T-helper 9 cell (primary cell): ENCODE results near the gene SLIT3.
"Not testable (repeated sequence)": the region's sequence is repeated elsewhere in the genome, so short reads cannot be mapped to it uniquely, and the experiment has no call there.

ENCODE experiments used
- DNase-seq: peaks from one replicate; pipeline ENCODE4 v3.0.0-alpha.2; 2020

SLIT3 gene

DNA sequence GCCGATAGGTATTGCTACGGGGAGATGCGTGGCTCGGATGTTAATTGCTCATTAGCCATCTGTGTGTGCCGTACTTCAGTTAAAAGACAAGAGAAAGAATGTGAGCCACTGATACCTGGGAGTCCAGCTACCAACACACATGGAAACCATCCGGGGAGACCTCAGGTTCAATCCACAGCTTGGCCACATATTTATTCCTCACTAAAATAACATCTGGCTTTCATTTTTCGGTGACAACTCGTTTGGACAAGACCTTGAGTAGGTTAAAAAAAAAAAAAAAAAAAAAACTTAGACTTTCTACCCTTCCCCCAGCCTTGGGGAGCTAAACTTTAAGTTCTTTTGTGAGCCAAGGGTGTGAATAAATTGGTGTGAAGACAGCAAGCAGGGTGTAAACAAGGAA, 84.1 kb downstream of the SLIT3 start:
- no peak for DNase-seq

DNA sequence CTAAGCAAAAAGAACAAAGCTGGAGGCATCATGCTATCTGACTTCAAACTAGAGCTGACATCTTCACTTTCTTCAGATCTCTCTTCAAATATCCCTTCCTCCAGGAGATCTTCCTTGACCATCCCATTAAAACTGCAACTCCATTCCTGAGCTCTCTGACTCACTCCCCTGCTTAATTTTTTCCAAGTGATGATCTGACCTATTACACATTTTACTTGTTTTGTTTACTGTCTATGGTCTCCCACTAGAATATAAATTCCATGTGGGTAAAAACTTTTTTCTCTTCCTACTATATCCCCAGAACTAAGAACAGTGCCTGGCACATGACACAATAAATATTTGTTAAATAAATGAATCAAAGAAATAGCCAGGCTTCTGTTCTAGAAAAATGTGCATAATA, 87.5 kb downstream of the SLIT3 start:
- DNase-seq, result no peak

GRCh38 chr5:169211761-169212160, 89.2 kb downstream of the SLIT3 start:
- not testable (repeated sequence) for DNase-seq

DNA sequence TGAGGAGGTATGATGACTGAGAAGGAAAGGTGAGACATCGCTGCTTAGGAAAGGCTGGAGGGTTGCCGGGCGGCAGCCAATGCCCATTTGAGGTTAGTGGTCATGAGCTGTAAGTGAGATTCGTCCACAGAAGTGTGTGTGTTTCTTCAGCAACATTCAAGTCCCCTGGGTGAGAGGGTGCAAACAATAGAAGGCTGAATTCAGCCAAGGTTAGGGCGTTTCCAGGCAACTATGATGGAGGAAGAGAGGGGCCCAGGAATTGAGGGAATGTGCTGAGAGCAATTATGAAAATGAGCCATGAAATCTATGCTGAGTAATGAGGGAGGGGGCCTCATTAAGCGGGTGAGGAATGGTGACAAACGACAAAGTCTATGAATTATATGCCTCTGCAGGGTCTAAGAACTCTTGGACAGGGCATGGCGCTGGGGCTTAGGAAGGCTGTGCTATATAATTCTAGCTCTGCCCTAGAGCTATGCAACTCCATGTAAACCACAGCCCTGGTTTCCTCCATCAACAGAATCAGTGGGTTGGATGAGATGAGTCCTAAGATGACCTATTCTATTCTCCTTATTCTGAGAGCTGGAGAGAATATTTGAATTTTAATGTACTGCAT, 96.0 kb downstream of the SLIT3 start:
- no peak for DNase-seq

GRCh38 chr5:169202969-169203368, 98.0 kb downstream of the SLIT3 start:
- DNase-seq, result no peak

GRCh38 chr5:169201597-169201996, 99.3 kb downstream of the SLIT3 start:
- no peak for DNase-seq

GRCh38 chr5:169200125-169200778, 100.7 kb downstream of the SLIT3 start:
- DNase-seq, result no peak

- DNase-seq, result no peak
Measured at GRCh38 chr5:169197343-169197742, 103.6 kb downstream of the SLIT3 start.

- no peak for DNase-seq
Measured at GRCh38 chr5:169196059-169196458, 104.9 kb downstream of the SLIT3 start.

- DNase-seq, result no peak
Measured at GRCh38 chr5:169195601-169196000, 105.3 kb downstream of the SLIT3 start.

DNA sequence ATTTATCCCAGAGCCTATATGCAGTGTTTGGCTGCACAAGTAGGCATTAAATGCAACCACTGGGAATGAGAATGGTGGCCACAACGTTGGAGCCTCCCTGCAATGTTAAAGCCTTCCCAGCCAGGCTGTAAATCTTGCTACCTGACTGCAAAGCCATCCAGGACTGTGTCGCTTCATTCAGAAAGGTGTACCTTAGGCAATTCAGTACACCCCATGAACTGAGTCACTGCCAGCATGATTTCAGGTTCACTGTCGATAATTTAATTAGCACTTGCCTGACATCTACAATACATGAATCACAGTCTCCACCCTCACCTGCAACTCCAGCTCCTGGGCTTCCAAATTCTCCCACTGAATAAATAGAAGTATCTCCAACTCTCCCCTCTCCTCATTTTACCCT, 108.4 kb downstream of the SLIT3 start:
- no peak for DNase-seq

DNA sequence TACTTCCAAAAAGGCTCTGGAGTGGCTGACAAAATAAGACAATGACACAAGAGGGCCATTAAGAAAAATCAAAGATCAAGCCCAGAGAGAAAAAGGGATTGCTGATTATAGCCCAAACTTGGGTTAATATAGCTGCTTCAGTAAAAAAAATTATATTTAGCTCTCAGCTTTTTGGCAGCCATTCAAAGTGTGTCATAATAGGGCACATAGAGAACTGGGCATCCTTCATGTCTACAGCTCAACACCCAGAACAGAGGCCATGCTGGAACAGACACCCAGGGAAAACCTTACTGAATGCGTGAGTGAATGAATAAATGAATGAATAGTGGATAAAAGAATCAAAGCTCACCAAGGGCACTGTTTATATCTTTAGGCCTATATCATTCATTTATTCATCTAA, 110.1 kb downstream of the SLIT3 start:
- DNase-seq, result no peak

GRCh38 chr5:169185626-169186025, 115.3 kb downstream of the SLIT3 start:
- DNase-seq, result no peak

DNA sequence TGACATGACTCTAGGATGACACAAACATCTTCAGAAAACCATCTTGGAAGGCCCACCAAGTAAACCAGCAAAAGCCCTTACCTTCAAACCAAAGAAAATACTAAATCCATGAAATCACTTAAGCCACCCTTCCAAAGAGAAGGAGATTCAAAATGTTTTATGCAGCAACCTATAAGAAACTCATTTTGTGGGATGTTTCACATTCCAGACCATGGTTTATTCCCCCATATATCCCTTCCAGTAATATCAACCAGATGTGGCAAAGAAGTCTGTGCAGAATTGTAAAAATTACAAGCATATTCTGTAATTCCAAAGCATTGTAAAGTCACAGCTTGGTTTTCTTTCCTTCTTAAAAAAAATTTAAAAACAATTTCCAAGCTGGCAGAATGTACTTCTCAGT, 117.4 kb downstream of the SLIT3 start:
- DNase-seq, result no peak

DNA sequence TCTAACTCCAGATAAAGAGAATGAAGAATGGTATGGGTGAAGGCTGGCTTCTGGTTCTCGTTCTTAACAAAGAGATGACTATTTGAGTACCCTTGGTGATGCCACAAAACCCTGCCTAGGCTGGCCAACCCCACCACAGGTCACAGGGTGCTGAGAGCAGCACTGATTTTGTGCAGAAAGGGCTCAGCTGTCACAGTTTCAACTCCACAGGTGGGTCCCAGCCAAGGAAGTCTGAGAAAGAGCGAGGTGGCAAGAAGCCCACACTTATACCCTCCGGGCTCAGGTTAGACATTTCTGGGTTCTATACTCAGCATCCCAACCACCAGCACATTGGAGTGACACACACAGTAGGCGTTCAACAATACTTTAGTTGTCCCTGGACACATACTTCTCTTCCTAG, 118.1 kb downstream of the SLIT3 start:
- no peak for DNase-seq

DNA sequence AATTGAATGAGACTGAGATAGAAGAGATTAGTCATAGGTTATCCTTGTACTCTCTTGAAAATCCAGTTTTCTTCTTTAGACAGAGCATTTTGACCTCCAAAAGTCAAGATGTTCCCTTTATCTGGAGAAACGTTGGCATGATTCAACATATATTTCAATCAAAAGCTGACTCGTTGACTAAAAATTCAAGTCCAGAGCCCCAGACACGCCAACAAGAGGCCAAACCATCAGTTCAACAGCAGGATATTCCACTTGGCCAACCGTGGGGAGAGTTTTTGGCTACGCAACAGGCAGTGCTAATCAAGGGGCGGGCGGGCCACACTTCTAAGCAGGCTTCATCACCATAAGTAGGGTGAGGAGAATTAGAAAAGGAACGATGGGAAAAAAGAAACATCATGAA, 119.1 kb downstream of the SLIT3 start:
- no peak for DNase-seq

DNA sequence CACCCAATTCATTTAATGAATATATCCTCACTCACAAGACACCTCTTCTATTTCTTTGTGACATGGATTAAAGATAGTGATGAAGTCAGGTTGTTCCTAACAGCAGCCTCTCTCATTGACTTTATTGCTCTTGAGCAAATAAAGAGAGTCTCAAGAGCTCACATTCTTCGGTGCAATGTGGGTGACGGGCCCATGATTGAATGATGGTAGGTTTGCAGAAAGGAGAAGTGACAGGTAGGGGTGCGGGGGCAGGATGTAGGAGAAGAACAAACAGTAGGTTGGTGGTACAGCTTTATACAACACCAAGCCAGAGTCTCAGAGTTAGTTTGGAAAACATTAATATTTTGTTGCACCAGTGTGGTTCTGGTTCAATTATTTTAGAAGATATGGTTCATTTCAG, 122.2 kb downstream of the SLIT3 start:
- no peak for DNase-seq

- no peak for DNase-seq
Measured at GRCh38 chr5:169178274-169178673, 122.7 kb downstream of the SLIT3 start.

DNA sequence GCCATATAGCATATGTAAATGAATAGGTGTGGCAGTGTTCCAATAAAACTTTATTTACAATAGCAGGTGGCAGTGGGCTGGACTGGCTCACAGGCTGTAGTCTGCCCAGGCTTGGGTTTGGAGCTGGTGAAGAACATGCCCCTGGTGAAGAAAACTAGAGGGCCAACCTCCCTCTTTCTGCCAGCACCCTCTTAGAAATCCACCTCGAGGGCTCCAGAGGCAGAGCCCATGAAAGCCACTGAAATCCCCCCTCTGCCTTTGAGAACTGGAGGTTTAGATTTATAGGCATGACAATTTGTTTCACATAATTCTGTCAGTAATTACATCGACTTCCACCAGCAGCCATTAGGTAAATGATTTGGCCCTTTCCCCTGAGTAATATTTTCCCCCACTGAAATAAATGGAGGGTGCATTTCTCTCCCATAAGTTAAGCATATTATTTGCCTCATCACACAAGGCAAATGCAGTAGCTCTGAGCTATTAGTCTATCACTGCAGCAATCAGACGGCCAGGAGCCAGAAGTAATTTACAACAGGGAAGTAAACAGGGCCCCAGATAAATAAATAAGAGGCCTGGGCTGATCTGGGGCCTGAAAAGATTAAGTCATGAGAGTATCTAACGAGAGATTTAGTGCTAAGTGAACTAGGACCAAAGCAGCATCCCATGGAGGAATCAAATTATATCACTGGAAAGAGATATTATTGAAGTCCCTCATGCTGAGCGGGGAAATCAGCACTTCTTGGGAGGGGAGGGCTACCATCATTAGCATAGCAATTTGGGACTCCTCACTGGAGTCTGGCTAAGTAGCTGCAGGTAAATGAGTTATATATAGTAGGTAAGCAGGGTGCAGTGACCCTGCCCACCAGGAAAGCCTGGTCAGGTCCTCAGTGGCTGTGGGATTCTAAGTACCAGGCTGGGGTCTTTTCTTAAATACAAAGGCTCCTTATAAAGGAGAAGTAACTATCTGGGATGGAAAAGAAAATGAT, 123.9 kb downstream of the SLIT3 start:
- DNase-seq, result no peak

GRCh38 chr5:169175733-169176132, 125.2 kb downstream of the SLIT3 start:
- no peak for DNase-seq

GRCh38 chr5:169174923-169175322, 126.0 kb downstream of the SLIT3 start:
- DNase-seq, result no peak

- DNase-seq, result no peak
Measured at GRCh38 chr5:169173372-169173771, 127.6 kb downstream of the SLIT3 start.

GRCh38 chr5:169171515-169171914, 129.4 kb downstream of the SLIT3 start:
- no peak for DNase-seq

GRCh38 chr5:169169783-169170182, 131.2 kb downstream of the SLIT3 start:
- no peak for DNase-seq
